ENCODE measurements around the gene BEND5.

DNA sequence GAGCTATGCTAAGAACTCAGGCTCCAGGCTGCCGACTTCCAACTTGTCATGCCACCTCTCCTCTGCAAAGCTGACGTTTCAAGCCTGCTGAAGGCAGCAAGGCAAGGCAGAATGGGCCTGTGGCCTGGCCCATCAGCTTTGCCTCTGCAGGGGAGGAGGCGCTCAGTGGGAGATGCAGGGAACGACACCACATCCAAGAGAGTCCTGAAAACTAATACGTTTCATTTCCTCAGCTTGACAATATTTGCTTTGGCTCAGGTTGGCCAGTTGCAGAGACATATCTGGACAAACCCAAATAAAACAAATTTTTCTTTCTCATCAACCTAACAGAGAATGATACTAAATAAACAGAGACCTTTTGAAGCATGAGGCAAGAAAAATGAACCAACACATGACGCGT lies 35.3 kb downstream of the BEND5 start:
- TF ChIP-seq, protein P1, sequence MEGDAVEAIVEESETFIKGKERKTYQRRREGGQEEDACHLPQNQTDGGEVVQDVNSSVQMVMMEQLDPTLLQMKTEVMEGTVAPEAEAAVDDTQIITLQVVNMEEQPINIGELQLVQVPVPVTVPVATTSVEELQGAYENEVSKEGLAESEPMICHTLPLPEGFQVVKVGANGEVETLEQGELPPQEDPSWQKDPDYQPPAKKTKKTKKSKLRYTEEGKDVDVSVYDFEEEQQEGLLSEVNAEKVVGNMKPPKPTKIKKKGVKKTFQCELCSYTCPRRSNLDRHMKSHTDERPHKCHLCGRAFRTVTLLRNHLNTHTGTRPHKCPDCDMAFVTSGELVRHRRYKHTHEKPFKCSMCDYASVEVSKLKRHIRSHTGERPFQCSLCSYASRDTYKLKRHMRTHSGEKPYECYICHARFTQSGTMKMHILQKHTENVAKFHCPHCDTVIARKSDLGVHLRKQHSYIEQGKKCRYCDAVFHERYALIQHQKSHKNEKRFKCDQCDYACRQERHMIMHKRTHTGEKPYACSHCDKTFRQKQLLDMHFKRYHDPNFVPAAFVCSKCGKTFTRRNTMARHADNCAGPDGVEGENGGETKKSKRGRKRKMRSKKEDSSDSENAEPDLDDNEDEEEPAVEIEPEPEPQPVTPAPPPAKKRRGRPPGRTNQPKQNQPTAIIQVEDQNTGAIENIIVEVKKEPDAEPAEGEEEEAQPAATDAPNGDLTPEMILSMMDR (conservative IDR thresholded peaks at IDR 0.05 in 1 of 2, IDR thresholded peaks at IDR 0.05 in 1 of 2; ENCODE audit: extremely low read depth in 1 of 2, insufficient read depth in 1 of 2, low read depth in 1 of 2, low read length in 2 of 2), result no peak
- no peak for TF ChIP-seq EZH2 (IDR thresholded peaks at IDR 0.05; ENCODE audit: borderline replicate concordance, low read length)

Measured in mammary epithelial cell (primary cell).